Measurements from ENCODE around the gene HSPA12B.

Gene HSPA12B

GRCh38 chr20:3705491-3705969, 27.0 kb upstream of the HSPA12B start:
- no peak overlapping the region for H3K27ac ChIP-seq
- no peak for TF ChIP-seq CTCF (conservative IDR thresholded peaks at IDR 0.05)

GRCh38 chr20:3705970-3706739, 26.3 kb upstream of the HSPA12B start:
- no peak for TF ChIP-seq CTCF (conservative IDR thresholded peaks at IDR 0.05)
- no peak overlapping the region for H3K27ac ChIP-seq

DNA sequence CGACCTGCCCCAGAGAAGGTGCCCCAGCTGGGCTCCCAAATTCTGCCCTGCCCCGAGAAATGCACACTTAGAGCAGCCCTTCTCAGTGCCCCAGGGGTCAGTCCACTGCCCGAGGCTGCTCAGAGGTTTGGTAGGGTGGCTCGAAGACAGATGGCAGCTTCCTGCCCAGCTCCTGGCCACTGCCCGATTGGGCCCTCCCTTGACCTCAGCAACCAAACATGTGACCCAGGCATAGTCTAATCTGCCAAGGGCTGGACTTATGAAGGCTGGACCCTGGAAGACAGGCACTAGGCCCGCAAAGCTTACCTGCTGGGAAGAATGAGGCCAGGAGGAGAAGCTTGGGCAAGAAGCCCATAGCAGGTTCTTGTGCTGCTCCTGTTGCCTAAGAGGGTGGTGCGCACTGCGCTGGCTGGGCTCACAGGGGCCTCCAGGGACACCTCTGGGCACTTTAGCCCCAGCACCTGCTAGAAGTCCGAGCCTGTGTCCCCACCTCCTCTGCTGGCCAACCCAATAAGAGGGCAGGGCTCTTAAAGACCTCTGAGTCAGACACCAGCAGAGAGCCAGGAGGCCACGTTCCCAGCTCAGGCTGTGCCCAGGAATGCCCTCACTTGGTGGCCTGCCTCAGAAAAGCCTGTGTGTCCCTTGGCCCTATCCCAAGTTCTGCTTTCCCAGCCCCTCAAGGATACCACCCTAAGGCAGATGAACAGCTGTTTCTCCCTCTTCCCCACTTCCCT, 25.5 kb upstream of the HSPA12B start:
- no peak overlapping the region for H3K27ac ChIP-seq
- no peak for TF ChIP-seq CTCF (conservative IDR thresholded peaks at IDR 0.05)

DNA sequence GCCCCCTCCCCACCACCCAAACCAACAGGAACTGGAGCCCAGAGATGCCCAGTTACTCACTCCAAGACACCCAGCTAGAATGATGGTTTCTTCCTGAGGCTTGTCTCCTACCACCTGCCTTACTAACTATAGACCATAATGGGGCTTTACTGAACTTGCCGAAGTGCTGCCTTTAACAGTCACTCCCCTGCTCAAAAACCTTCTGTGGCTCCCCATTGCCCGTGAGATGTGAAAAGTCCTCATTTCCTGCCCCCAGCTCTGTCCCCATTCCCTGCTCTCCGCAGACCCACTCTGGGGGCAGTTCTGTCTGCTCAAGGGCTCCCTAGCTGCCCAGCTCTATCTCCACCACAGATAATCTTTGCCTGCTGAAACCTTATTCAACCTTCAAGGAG, 25.0 kb upstream of the HSPA12B start:
- TF ChIP-seq CTCF (conservative IDR thresholded peaks at IDR 0.05) = no peak
- no peak overlapping the region for H3K27ac ChIP-seq

GRCh38 chr20:3710011-3710466, 22.4 kb upstream of the HSPA12B start:
- TF ChIP-seq CTCF (conservative IDR thresholded peaks at IDR 0.05) = no peak
- no peak overlapping the region for H3K27ac ChIP-seq

GRCh38 chr20:3710703-3711483, 21.6 kb upstream of the HSPA12B start:
- peak; percentile 92 for TF ChIP-seq CTCF (conservative IDR thresholded peaks at IDR 0.05)
- no peak overlapping the region for H3K27ac ChIP-seq

- no peak for TF ChIP-seq CTCF (conservative IDR thresholded peaks at IDR 0.05)
- H3K27ac ChIP-seq = no peak overlapping the region
Measured at GRCh38 chr20:3711484-3711941, 21.0 kb upstream of the HSPA12B start.

Data from VCaP (cell line).